Heart left ventricle (tissue), 13 donors: ENCODE results near the gene ANG.

Source experiments
- CTCF ChIP-seq, 12 donors: fragments of 200-600 bp; sonication (generic) in 4 of 12; IDR thresholded peaks; one replicate each; pipeline versions ENCODE4 v1.5.0 to v1.8.0; 2018 to 2022; ENCODE audit warnings: antibody characterized with exemption in 12 of 12, mild to moderate bottlenecking in 5 of 12
- POLR2A ChIP-seq, 2 donors: fragments of 450-650 bp; IDR thresholded peaks; one replicate each; pipeline ENCODE4 v1.6.1; 2017; ENCODE audit warnings: antibody characterized with exemption in 2 of 2, mild to moderate bottlenecking in 2 of 2, moderate library complexity in 2 of 2
- donor health status: ischemic (EF 13 %, LVEDD 7.1; RV severe dilation, severe dysfunction).
- donor health status: DM: no; HTN: yes; CAD: no.
- donor health status: DM: no; HTN: no; CAD: no.
- donor health status: ischemic (EF 25% LVEDD 6.9; RV normal size, moderate dysfunction).
- donor health status: ischemic (EF 25% LVEDD 5.7; RV mildly dilated, moderate dysfunction).
- donor health status: ischemic (EF 35%, LVEDD 5.7; RV mildly dilated, moderate dysfunction).
- donor health status: nonischemic (EF 11% LVEDD 7.7; RV severe dilation, severe dysfunction).
- donor health status: DM: yes; HTN: yes; CAD: no.
- donor health status: PGD.
- donor health status: ischemic (EF 29% LVEDD 5.4; RV normal size, mild dysfunction).
- donor health status: nonischemic (EF 23%, LVEDD 6.1; RV moderate dilation, normal function).

DNA sequence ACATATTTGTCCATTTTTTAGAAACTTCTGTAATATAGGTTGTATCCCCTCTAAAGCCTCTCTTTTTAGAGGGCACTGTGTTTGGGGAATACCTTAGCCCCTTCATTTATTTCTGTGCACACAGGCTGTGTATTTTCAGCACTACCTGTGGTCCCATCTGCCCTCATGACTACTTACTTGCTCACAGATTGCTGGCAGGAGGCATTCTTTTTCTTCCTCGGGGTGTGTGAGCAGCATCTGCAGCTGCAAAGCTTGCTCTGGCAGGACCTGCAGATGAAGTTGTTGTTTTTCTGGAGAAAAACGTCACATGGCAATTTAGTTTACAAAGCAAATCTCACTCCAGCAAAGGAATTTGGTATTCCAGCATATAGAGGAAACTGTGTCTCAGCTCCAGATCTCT, 24.3 kb downstream of the ANG start:
- TF ChIP-seq POLR2A (IDR thresholded peaks at IDR 0.05) (no peak), CTCF (IDR thresholded peaks at IDR 0.05) (no peak)
